ENCODE results near the gene KRT34. TPM values are rescaled to one million over a fixed set of nuclear protein-coding genes. Genes with fewer than 3 reads are reported as not detected.

The KRT34 gene
- total RNA-seq, 1 donor from 2014 or later = not detected

DNA sequence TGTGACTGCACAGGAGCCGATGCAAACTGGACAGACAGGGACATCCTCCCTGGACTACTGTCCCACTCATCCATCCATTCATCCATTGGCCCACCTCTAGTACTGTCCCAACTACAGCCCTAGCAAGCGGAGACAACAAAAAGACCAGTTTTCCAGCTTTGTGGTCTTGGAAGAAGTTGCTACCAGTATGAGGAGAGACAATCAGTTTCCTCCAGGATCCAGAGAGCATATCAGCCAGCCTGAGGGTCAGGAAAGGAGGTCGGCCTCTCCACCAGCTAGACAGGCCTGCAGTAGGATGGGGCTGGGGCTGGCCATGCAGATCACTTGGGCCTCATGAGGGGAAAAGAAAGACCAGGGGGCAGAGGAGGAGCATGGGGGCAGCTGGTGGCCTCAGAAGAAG is 48.3 kb downstream of the KRT34 start:
- Histone ChIP-seq H3K9me3 (no peaks in the 10 kb centered on the region), H3K27me3 (ENCODE audit: low read depth) (no peaks in the 10 kb centered on the region), H3K4me1 (peaks cover 5% of the 10 kb centered on the region), H3K36me3 (no peaks in the 10 kb centered on the region), H3K27ac (no peak overlapping the region), H3K4me3 (no peak overlapping the region)
- intact Hi-C loops (cut with DNase I) = no loop called here
- no peak for DNase-seq
- no peak for ATAC-seq
- TF ChIP-seq, protein P1, sequence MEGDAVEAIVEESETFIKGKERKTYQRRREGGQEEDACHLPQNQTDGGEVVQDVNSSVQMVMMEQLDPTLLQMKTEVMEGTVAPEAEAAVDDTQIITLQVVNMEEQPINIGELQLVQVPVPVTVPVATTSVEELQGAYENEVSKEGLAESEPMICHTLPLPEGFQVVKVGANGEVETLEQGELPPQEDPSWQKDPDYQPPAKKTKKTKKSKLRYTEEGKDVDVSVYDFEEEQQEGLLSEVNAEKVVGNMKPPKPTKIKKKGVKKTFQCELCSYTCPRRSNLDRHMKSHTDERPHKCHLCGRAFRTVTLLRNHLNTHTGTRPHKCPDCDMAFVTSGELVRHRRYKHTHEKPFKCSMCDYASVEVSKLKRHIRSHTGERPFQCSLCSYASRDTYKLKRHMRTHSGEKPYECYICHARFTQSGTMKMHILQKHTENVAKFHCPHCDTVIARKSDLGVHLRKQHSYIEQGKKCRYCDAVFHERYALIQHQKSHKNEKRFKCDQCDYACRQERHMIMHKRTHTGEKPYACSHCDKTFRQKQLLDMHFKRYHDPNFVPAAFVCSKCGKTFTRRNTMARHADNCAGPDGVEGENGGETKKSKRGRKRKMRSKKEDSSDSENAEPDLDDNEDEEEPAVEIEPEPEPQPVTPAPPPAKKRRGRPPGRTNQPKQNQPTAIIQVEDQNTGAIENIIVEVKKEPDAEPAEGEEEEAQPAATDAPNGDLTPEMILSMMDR (IDR thresholded peaks at IDR 0.05) = no peak

DNA sequence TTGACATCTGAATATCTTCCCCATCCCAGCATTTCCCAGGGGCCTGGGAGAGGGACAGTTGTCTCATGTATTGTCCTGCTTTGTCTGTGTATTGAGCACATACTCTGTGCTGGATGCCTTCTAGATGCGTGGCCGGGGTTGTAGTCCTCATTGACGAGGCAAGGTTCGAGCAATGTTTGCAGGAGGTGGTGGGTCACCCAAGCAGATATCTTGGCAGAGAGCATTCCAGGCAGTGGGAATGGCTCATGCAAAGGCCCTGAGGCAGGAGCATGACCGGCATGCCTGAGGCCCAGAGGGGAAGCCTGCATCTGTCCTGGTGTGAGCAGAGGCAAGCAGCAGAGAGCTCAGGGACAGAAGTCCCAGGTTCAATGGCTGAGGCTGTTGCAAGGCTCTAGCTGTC is 49.0 kb downstream of the KRT34 start:
- H3K4me1 ChIP-seq = no peaks in the 10 kb centered on the region
- no peaks in the 10 kb centered on the region for H3K9me3 ChIP-seq
- intact Hi-C loops (cut with DNase I) = no loop called here
- no peak for ATAC-seq
- no peak for DNase-seq
- no peaks in the 10 kb centered on the region for H3K27me3 ChIP-seq (ENCODE audit: low read depth)
- H3K4me3 ChIP-seq = no peak overlapping the region
- H3K36me3 ChIP-seq = no peaks in the 10 kb centered on the region
- H3K27ac ChIP-seq = no peak overlapping the region
- TF ChIP-seq, protein P1 (IDR thresholded peaks at IDR 0.05) = no peak

DNA sequence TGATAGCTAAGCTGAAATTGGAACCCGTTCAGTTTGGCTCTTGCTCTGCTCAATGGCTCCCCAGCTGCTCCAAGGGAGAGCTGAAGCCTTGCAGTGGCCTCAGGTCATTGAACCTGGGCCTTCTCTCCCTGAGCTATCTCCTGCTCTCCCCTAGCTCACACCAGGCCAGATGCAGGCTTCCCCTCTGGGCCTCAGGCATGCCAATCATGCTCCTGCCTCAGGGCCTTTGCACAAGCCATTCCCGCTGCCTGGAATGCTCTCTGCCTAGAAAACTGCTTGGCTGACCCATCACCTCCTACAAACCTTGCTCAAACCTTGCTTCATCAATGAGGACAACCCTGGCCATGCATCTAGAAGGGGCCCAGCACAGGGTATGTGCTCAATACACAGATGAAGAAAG is 49.9 kb downstream of the KRT34 start:
- ATAC-seq = no peak
- no peaks in the 10 kb centered on the region for H3K9me3 ChIP-seq
- DNase-seq = no peak
- no peak overlapping the region for H3K27ac ChIP-seq
- H3K36me3 ChIP-seq = no peaks in the 10 kb centered on the region
- no peak overlapping the region for H3K4me3 ChIP-seq
- H3K27me3 ChIP-seq (ENCODE audit: low read depth) = no peaks in the 10 kb centered on the region
- intact Hi-C loops (cut with DNase I) = no loop called here
- TF ChIP-seq, protein P1 (IDR thresholded peaks at IDR 0.05) = no peak
- H3K4me1 ChIP-seq = no peaks in the 10 kb centered on the region

DNA sequence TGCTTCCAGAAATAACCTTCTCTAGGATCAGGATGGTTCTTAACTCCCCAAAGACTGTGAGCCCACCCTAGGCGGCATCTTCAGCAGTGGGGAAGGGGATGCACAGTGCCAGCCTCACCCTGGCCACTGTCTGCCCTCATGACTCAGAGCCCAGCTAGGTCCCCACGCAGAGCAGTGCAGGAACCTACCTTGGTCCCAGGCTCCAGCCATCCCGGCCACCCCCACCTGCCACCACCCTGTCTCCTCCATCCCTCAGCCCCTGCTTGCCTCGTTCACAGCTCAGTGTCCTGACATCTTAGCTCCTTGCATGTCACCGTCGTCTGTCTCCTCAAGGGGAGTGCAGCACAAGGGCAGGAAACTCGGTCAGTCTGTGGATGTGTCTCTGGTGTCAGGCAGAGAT is 50.5 kb downstream of the KRT34 start:
- H3K4me3 ChIP-seq = no peak overlapping the region
- intact Hi-C loops (cut with DNase I) = no loop called here
- H3K36me3 ChIP-seq = no peaks in the 10 kb centered on the region
- H3K9me3 ChIP-seq = no peaks in the 10 kb centered on the region
- no peaks in the 10 kb centered on the region for H3K4me1 ChIP-seq
- DNase-seq (no peak), ATAC-seq (no peak)
- TF ChIP-seq, protein P1 (IDR thresholded peaks at IDR 0.05) = no peak
- H3K27me3 ChIP-seq (ENCODE audit: low read depth) = no peaks in the 10 kb centered on the region
- H3K27ac ChIP-seq = no peak overlapping the region

DNA sequence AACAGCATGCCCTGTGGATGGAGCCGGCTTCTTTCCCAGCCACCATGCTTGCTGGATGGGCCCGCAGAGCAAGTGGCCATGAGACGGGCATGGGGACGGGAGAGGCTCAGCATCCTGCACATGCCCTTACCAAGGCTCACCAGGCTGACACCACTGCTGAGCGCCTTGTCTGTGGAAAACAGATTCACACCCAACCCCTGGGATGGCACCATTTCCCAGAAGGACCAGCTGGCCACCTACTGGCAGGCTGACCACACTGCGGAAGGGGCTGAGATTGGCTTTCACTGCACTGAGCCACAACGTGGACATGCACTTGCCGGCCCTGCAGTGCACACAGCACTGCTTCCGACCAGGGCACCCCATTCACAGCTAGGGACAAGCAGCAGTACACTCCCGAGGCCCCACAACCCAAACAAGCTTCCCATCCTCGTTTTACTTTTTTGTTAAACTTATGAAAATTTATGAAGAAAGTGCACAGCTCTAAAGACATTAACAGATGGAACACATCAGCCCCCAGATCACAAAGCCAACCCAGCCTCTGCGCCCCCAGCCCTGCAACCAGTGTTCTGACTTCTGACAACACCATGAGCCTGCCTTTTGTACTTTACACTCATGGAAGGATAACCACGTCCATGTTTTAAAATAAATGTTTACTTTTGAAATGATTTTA is 52.7 kb downstream of the KRT34 start:
- ATAC-seq (peak; percentile 43 to 64), DNase-seq (no peak)
- Histone ChIP-seq H3K9me3 (no peaks in the 10 kb centered on the region), H3K4me3 (no peak overlapping the region), H3K27ac (no peak overlapping the region), H3K4me1 (no peaks in the 10 kb centered on the region), H3K27me3 (ENCODE audit: low read depth) (no peaks in the 10 kb centered on the region), H3K36me3 (no peaks in the 10 kb centered on the region)
- TF ChIP-seq, protein P1 (IDR thresholded peaks at IDR 0.05) = peak; percentile 60
- intact Hi-C loops (cut with DNase I) = no loop called here

All from lower lobe of right lung (tissue), 2 donors.